HepG2 (cell line): Measurements from ENCODE around the gene BUD23. TPM values are rescaled to one million over a fixed set of nuclear protein-coding genes. Genes with fewer than 3 reads are reported as not detected.

ENCODE experiments used
- AFF4 ChIP-seq: sonication (generic); formaldehyde crosslinking; IDR thresholded peaks from 2 replicates; pipeline ENCODE4 v1.4.0; 2020; ENCODE audit warnings: missing genetic modification reagents
- DMAP1 ChIP-seq: IDR thresholded peaks from 2 replicates; pipeline ENCODE4 v1.6.1; 2016
- ELF4 ChIP-seq: sonication (generic); formaldehyde crosslinking; IDR thresholded peaks from 2 replicates; pipeline ENCODE4 v1.5.0; 2020; ENCODE audit warnings: missing genetic modification reagents, mild to moderate bottlenecking, moderate library complexity, borderline replicate concordance
- FOXK2 ChIP-seq: fragments of 450-650 bp; IDR thresholded peaks from 2 replicates; pipeline ENCODE4 v1.6.1; 2016
- FUBP1 ChIP-seq: sonication (generic); formaldehyde crosslinking; IDR thresholded peaks from 2 replicates; pipeline ENCODE4 v1.5.1; 2020; ENCODE audit warnings: missing genetic modification reagents, mild to moderate bottlenecking, borderline replicate concordance
- HMG20B ChIP-seq: conservative IDR thresholded peaks from 2 replicates; pipeline ENCODE4 v1.6.1; 2016; ENCODE audit warnings: missing genetic modification reagents, missing compliant biosample characterization
- KLF11 ChIP-seq: IDR thresholded peaks from 2 replicates; pipeline ENCODE4 v1.6.1; 2016; ENCODE audit warnings: missing compliant biosample characterization
- KLF15 ChIP-seq: sonication (generic); formaldehyde crosslinking; IDR thresholded peaks from 2 replicates; pipeline ENCODE4 v1.8.1; 2023; ENCODE audit warnings: borderline replicate concordance, mild to moderate bottlenecking, inconsistent platforms, missing genetic modification reagents, mixed read lengths
- NBN ChIP-seq: fragments of 450-650 bp; conservative IDR thresholded peaks from 2 replicates; pipeline ENCODE4 v1.6.1; 2017
- RFXANK ChIP-seq: IDR thresholded peaks from 2 replicates; pipeline ENCODE4 v1.6.1; 2016
- SNAPC5 ChIP-seq: sonication (generic); formaldehyde crosslinking; IDR thresholded peaks from 2 replicates; pipeline ENCODE4 v1.8.1; 2023; ENCODE audit warnings: mild to moderate bottlenecking, missing genetic modification reagents, borderline replicate concordance
- TARDBP ChIP-seq: sonication (generic); formaldehyde crosslinking; IDR thresholded peaks from 2 replicates; pipeline ENCODE4 v1.8.0; 2022; ENCODE audit warnings: mild to moderate bottlenecking, missing genetic modification reagents
- TGIF2 ChIP-seq: IDR thresholded peaks from 2 replicates; pipeline ENCODE4 v1.6.1; 2016; ENCODE audit warnings: control low read depth, missing compliant biosample characterization
- YEATS4 ChIP-seq: sonication (generic); formaldehyde crosslinking; IDR thresholded peaks from 2 replicates; pipeline ENCODE4 v1.4.0; 2020; ENCODE audit warnings: missing genetic modification reagents, borderline replicate concordance
- ZBTB21 ChIP-seq: sonication (generic); formaldehyde crosslinking; IDR thresholded peaks from 2 replicates; pipeline ENCODE4 v1.4.0; 2020; ENCODE audit warnings: missing genetic modification reagents
- ZBTB44 ChIP-seq: sonication (generic); formaldehyde crosslinking; IDR thresholded peaks from 2 replicates; pipeline ENCODE4 v1.4.0; 2020; ENCODE audit warnings: missing genetic modification reagents
- ZNF280B ChIP-seq: sonication (generic); formaldehyde crosslinking; IDR thresholded peaks from 2 replicates; pipeline ENCODE4 v1.5.0; 2020; ENCODE audit warnings: missing genetic modification reagents, mild to moderate bottlenecking, borderline replicate concordance
- ZNF354B ChIP-seq: sonication (generic); formaldehyde crosslinking; IDR thresholded peaks from 2 replicates; pipeline ENCODE4 v1.8.0; 2022; ENCODE audit warnings: mild to moderate bottlenecking, missing genetic modification reagents
- ZNF484 ChIP-seq: sonication (generic); formaldehyde crosslinking; IDR thresholded peaks from 2 replicates; pipeline ENCODE4 v1.5.1; 2020; ENCODE audit warnings: mild to moderate bottlenecking, low read depth, missing genetic modification reagents, borderline replicate concordance
- ZNF543 ChIP-seq: sonication (generic); formaldehyde crosslinking; IDR thresholded peaks from 2 replicates; pipeline ENCODE4 v1.4.0; 2020; ENCODE audit warnings: mild to moderate bottlenecking, missing genetic modification reagents
- ZNF737 ChIP-seq: sonication (generic); formaldehyde crosslinking; IDR thresholded peaks from 2 replicates; pipeline ENCODE4 v1.5.0; 2020; ENCODE audit warnings: missing genetic modification reagents, mild to moderate bottlenecking, borderline replicate concordance
- ZNF790 ChIP-seq: sonication (generic); formaldehyde crosslinking; IDR thresholded peaks from 2 replicates; pipeline ENCODE4 v1.8.0; 2022; ENCODE audit warnings: missing genetic modification reagents, mild to moderate bottlenecking, borderline replicate concordance
- polyA plus RNA-seq, 8 experiments: library from polyadenylated mRNA; depleted of rRNA in 3 of 8; stranded (reverse) in 7 of 8; unstranded in 1 of 8; fragments of >200 nt; fragmentation: Illumina TruSeq in 4 of 8; extraction: Trizol in 4 of 8; gene quantifications; 2 replicates each; pipeline versions ENCODE4 v1.2.1 to v1.2.3, GENCODE V29; 2011 to 2016; ENCODE audit warnings: low read depth in 4 of 8, missing spikeins in 1 of 8, mixed read lengths in 1 of 8; ENCODE audit not compliant: insufficient read depth in 1 of 8
- total RNA-seq, 5 experiments: library from RNA; depleted of rRNA; stranded (reverse); fragments of >200 nt; fragmentation: Illumina TruSeq; extraction: Trizol; gene quantifications; 2 replicates each; pipeline ENCODE4 v1.2.3, GENCODE V29; 2016; ENCODE audit warnings: low read depth in 1 of 5

Gene BUD23
- total and polyA plus RNA-seq, 2 of the 13 experiments (the other 11 are each of a cell fraction or from before 2014, with no cell fraction given): 47.5 to 54.5 TPM

GRCh38 chr7:73647725-73648592 lies 35.4 kb upstream of the BUD23 start (continued):
- TF ChIP-seq ZNF737 (CRISPR knock-in tag): no peak
- no peak for TF ChIP-seq ZBTB44 (CRISPR knock-in tag)
- TF ChIP-seq YEATS4: peak; percentile 90
- TF ChIP-seq TGIF2 (CRISPR knock-in tag): no peak
- TF ChIP-seq FUBP1 (CRISPR knock-in tag): no peak
- no peak for TF ChIP-seq RFXANK (CRISPR knock-in tag)
- peak; percentile 72; the same call in 1 of the 2 replicates for TF ChIP-seq ZNF543
- no peak for TF ChIP-seq ELF4 (CRISPR knock-in tag)
- no peak for TF ChIP-seq KLF15 (CRISPR knock-in tag)
- TF ChIP-seq TARDBP (CRISPR knock-in tag): peak; percentile 37; the same call in 1 of the 2 replicates
- no peak for TF ChIP-seq NBN
- TF ChIP-seq FOXK2: no peak
- TF ChIP-seq ZNF354B: no peak
- TF ChIP-seq ZNF280B (CRISPR knock-in tag): no peak
- no peak for TF ChIP-seq ZNF484 (CRISPR knock-in tag)
- no peak for TF ChIP-seq AFF4 (CRISPR knock-in tag)
- peak; percentile 53; the same call in 1 of the 2 replicates for TF ChIP-seq ZNF790 (CRISPR knock-in tag)
- TF ChIP-seq ZBTB21 (CRISPR knock-in tag): no peak
- TF ChIP-seq KLF11 (CRISPR knock-in tag): no peak
- no peak for TF ChIP-seq HMG20B (CRISPR knock-in tag)
- TF ChIP-seq DMAP1 (CRISPR knock-in tag): no peak
- TF ChIP-seq SNAPC5 (CRISPR knock-in tag): no peak
